Erythroblast (primary cell): ENCODE results near the gene STAC.

Experiments
- GATA1 ChIP-seq: IDR thresholded peaks from 2 replicates; pipeline ENCODE4 v1.6.1; 2011; ENCODE audit warnings: low read depth, mild to moderate bottlenecking, control low read depth, low read length, moderate library complexity
- POLR2A ChIP-seq: IDR thresholded peaks from 2 replicates; pipeline ENCODE4 v1.6.1; 2011; ENCODE audit warnings: mild to moderate bottlenecking, low read length

GRCh38 chr3:36362973-36363372 lies 17.3 kb upstream of the STAC start:
- no peak for TF ChIP-seq POLR2A
- TF ChIP-seq GATA1 = no peak
